GM12864 (cell line): Measurements from ENCODE around the gene RDH8.
"Not testable (repeated sequence)": the region's sequence is repeated elsewhere in the genome, so short reads cannot be mapped to it uniquely, and the experiment has no call there.

ENCODE experiments used
- DNase-seq: peaks from one replicate; pipeline ENCODE4 v3.0.0-alpha.2; 2011; ENCODE audit warnings: low read depth
- H3K4me3 ChIP-seq: 2 replicates; pipeline ENCODE4 v1.5.1; 2011; ENCODE audit warnings: mild to moderate bottlenecking, low read depth, low read length, control low read depth
- CTCF ChIP-seq: IDR thresholded peaks from 2 replicates; pipeline ENCODE4 v1.5.1; 2011; ENCODE audit warnings: low read depth, mild to moderate bottlenecking, moderate library complexity, low read length, control low read depth, inconsistent platforms; ENCODE audit errors: missing control alignments

Gene RDH8

GRCh38 chr19:10018263-10018662, 5.0 kb downstream of the RDH8 start:
- no peak overlapping the region for H3K4me3 ChIP-seq
- no peak for DNase-seq
- TF ChIP-seq CTCF, result no peak

- H3K4me3 ChIP-seq, result no peak overlapping the region
- DNase-seq, result no peak
- no peak for TF ChIP-seq CTCF
Measured at GRCh38 chr19:10018786-10019185, 5.5 kb downstream of the RDH8 start.

DNA sequence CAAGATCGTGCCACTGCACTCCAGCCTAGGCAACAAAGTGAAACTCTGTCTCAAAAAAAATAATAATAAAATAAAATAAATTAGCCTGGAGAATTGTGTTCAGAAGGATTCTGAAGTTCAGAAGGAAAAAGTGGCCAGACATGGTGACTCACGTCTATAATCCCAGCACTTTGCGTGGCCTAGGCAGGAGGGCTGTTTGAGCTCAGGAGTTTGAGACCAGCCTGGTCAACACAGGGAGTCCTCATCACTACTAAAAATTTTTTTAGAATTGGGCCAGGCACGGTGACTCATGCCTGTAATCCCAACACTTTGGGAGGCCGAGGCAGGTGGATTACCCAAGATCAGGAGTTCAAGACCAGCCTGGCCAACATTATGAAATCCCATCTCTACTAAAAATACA, 6.0 kb downstream of the RDH8 start:
- DNase-seq, result no peak
- no peak overlapping the region for H3K4me3 ChIP-seq
- TF ChIP-seq CTCF, result no peak

GRCh38 chr19:10020851-10021250, 7.6 kb downstream of the RDH8 start:
- DNase-seq, result no peak
- no peak overlapping the region for H3K4me3 ChIP-seq
- no peak for TF ChIP-seq CTCF

DNA sequence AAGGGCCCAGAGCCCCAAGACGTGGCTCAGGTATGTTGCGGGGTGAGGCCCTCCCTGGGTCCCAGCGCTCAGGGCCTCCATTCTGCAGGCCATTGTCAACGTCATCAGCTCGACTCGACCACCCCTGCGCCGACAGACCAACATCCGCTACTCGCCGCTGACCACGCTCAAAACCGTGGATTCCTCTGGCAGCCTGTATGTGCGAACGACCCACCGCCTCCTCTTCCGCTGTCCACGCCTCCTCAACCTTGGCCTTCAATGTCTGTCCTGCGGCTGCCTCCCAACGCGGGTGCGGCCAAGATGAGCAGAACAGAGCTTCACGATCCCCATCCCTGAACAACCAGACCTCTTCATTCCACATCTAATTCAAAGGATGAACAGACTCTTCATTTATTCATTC, 8.2 kb downstream of the RDH8 start:
- no peak for DNase-seq
- no peak overlapping the region for H3K4me3 ChIP-seq
- no peak for TF ChIP-seq CTCF

DNA sequence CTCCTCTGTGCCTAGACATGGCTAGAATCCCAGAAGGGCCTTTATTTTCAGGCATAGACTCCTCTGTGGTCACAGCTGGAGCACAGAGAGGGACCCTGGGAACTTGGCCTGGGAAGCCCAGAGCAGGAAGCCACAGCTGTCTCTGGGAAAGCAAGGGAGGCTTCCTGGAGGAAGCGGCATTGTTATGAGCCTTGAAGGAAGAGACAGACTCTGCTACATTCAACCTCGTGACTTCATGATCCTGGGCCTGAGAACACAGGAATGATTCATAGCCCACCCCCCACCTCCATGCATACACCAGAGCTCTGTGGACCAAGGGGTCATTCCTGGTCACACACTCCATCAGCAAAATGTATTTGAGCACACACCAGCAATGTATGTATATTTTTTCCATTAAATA, 8.6 kb downstream of the RDH8 start:
- no peak for TF ChIP-seq CTCF
- no peak for DNase-seq

GRCh38 chr19:10023096-10023495, 9.8 kb downstream of the RDH8 start:
- H3K4me3 ChIP-seq, DNase-seq: not testable (repeated sequence)

More for the DNA sequence above, 8.6 kb downstream of the RDH8 start:
- H3K4me3 ChIP-seq, result no peak overlapping the region

DNA sequence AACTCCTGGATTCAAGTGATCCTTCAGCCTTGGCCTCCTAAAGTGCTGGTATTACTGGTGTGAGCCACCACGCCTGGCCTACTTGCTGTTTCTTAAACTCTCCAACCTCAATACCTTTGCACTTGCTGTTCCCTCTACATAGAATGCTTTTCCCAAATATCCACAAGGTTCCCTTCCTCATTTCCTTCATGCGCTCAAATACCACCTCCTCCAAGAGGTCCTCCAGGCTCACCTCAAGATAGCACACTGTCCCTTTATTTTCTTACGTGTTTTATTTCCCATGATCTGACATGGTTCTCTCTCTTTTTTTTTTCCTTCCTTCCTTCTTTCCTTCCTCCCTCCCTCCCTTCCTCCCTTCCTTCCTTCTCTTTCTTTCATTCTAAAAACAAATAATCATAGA, 13.5 kb downstream of the RDH8 start:
- DNase-seq, result no peak
- TF ChIP-seq CTCF, result no peak

More for the DNA sequence above, 13.5 kb downstream of the RDH8 start:
- no peak overlapping the region for H3K4me3 ChIP-seq
